Activated CD8-positive, alpha-beta T cell treated with anti-CD3 and anti-CD28 coated beads for 36 hours (primary cell): ENCODE measurements around the gene AP4S1. TPM values are rescaled to one million over a fixed set of nuclear protein-coding genes. Genes with fewer than 3 reads are reported as not detected.

Experiments used
- ATAC-seq: fragments of 200-7000 bp; cut with Tn5 transposase; one replicate; pipeline ENCODE4 v1.10.0; 2021; ENCODE audit warnings: mild to moderate bottlenecking, moderate library complexity
- CTCF ChIA-PET: fragments of 350-600 bp; sonication (Branson Sonifier 250); formaldehyde crosslinking; loops from one replicate; lab custom pipeline; 2021; ENCODE audit warnings: antibody characterized with exemption; lab: Charles Lee
- POLR2A ChIA-PET: fragments of 350-600 bp; sonication (Branson Sonifier 250); formaldehyde crosslinking; loops from one replicate; lab custom pipeline; 2021; ENCODE audit warnings: antibody characterized with exemption; lab: Charles Lee
- DNase-seq: peaks from one replicate; pipeline ENCODE4 v3.0.0-alpha.2; 2020
- H3K27ac Mint-ChIP-seq: one replicate; pipeline ENCODE4 v1.8.0; 2021; ENCODE audit warnings: mild to moderate bottlenecking, mixed read lengths
- H3K27me3 Mint-ChIP-seq: one replicate; pipeline ENCODE4 v1.8.0; 2021; ENCODE audit warnings: mixed read lengths
- H3K36me3 Mint-ChIP-seq: one replicate; pipeline ENCODE4 v1.8.0; 2021; ENCODE audit warnings: low read depth, mixed read lengths
- H3K4me1 Mint-ChIP-seq: one replicate; pipeline ENCODE4 v1.8.0; 2021; ENCODE audit warnings: low read depth, mixed read lengths
- H3K4me3 Mint-ChIP-seq: one replicate; pipeline ENCODE4 v1.8.0; 2021; ENCODE audit warnings: mild to moderate bottlenecking, moderate library complexity, mixed read lengths
- H3K9me3 Mint-ChIP-seq: one replicate; pipeline ENCODE4 v1.8.0; 2021; ENCODE audit warnings: mixed read lengths
- intact Hi-C: fragments of 100-400 bp; cut with micrococcal nuclease; formaldehyde crosslinking; loops from one replicate; pipeline ENCODE4 v1.10.0; 2022
- total RNA-seq, 2 experiments: library from RNA; stranded (reverse); gene quantifications; one replicate each; pipeline ENCODE4 v1.2.3, GENCODE V29; 2021
- TF ChIP-seq, protein P1 (sequence below): fragments of 200-600 bp; IDR thresholded peaks from one replicate; pipeline ENCODE4 v1.8.0; 2022; ENCODE audit warnings: antibody characterized with exemption, mild to moderate bottlenecking

The AP4S1 gene
- total RNA-seq, 2 experiments from 2014 or later: 3.6 to 4.0 TPM

DNA sequence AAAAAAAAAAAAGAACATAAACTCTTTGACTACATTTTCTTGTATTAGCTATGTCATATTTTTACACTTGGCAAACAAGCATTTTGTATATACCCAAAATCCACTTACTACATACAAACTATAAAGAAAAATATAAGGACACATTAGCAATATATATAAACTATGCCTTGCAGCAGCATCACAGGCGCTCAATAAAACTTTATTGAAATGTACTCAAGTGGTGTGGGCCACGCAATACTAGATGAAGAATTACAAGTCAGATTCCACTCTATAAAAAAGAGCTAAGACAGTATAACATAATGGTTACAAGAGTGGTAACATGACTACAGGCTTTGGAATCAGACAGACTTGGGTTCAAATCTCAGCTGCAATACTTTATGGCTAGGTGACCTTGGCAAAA, 3.1 kb upstream of the AP4S1 start:
- CTCF ChIA-PET: no interaction called here
- H3K4me1 Mint-ChIP-seq: peaks cover 38% of the 10 kb centered on the region

DNA sequence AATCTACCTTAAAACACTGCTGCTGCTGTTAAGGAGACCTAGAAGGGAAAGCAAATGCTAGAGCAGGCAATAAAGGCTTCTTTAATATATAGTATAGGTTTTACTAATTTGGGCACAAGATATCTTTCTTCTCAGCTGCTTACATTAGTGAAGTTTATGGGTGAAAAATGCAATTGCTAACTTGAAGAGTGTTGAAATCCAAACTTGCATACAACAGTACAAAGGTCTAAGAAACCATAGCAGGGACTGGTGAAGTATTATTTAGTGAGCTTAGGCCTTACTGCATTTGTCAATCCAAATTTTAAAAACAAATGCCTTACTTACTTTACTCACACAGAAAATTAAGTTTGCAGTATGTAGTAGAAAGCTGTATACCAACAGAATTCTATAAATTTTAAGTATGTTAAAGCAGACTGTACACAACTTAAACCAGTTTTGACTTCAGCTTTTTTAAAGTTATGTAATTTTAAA, 1.4 kb upstream of the AP4S1 start:
- DNase-seq (no peak), ATAC-seq (no peak)
- peaks cover 2% of the 10 kb centered on the region for H3K9me3 Mint-ChIP-seq
- peaks cover 43% of the 10 kb centered on the region for H3K4me1 Mint-ChIP-seq
- no peaks in the 10 kb centered on the region for H3K27me3 Mint-ChIP-seq
- intact Hi-C loops: no loop called here
- no peak overlapping the region for H3K27ac Mint-ChIP-seq
- H3K36me3 Mint-ChIP-seq: peaks cover 17% of the 10 kb centered on the region
- peak overlapping the region; percentile 80 for H3K4me3 Mint-ChIP-seq
- TF ChIP-seq, protein P1, sequence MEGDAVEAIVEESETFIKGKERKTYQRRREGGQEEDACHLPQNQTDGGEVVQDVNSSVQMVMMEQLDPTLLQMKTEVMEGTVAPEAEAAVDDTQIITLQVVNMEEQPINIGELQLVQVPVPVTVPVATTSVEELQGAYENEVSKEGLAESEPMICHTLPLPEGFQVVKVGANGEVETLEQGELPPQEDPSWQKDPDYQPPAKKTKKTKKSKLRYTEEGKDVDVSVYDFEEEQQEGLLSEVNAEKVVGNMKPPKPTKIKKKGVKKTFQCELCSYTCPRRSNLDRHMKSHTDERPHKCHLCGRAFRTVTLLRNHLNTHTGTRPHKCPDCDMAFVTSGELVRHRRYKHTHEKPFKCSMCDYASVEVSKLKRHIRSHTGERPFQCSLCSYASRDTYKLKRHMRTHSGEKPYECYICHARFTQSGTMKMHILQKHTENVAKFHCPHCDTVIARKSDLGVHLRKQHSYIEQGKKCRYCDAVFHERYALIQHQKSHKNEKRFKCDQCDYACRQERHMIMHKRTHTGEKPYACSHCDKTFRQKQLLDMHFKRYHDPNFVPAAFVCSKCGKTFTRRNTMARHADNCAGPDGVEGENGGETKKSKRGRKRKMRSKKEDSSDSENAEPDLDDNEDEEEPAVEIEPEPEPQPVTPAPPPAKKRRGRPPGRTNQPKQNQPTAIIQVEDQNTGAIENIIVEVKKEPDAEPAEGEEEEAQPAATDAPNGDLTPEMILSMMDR: no peak
- CTCF ChIA-PET: interaction anchor here (1.0 kb wide), 2 partner anchors 8 to 44 kb away, joined by 3 to 4 read pairs; no protein-coding TSS in a partner anchor
- POLR2A ChIA-PET: interaction anchor here (0.8 to 1.3 kb wide), 3 partner anchors 19 to 184 kb away, joined by 3 read pairs; partner anchors contain the start of gene HECTD1

More for the DNA sequence above, 3.1 kb upstream of the AP4S1 start:
- no peak overlapping the region for H3K4me3 Mint-ChIP-seq
- no peaks in the 10 kb centered on the region for H3K27me3 Mint-ChIP-seq
- POLR2A ChIA-PET: interaction anchor here (1.0 to 1.6 kb wide), 4 partner anchors 9 to 400 kb away, joined by 3 to 4 read pairs (median 3); partner anchors contain the start of gene SCFD1
- TF ChIP-seq, protein P1: no peak
- ATAC-seq (no peak), DNase-seq (no peak)
- intact Hi-C loops: no loop called here
- H3K36me3 Mint-ChIP-seq: peaks cover 22% of the 10 kb centered on the region
- no peak overlapping the region for H3K27ac Mint-ChIP-seq
- peaks cover 2% of the 10 kb centered on the region for H3K9me3 Mint-ChIP-seq

DNA sequence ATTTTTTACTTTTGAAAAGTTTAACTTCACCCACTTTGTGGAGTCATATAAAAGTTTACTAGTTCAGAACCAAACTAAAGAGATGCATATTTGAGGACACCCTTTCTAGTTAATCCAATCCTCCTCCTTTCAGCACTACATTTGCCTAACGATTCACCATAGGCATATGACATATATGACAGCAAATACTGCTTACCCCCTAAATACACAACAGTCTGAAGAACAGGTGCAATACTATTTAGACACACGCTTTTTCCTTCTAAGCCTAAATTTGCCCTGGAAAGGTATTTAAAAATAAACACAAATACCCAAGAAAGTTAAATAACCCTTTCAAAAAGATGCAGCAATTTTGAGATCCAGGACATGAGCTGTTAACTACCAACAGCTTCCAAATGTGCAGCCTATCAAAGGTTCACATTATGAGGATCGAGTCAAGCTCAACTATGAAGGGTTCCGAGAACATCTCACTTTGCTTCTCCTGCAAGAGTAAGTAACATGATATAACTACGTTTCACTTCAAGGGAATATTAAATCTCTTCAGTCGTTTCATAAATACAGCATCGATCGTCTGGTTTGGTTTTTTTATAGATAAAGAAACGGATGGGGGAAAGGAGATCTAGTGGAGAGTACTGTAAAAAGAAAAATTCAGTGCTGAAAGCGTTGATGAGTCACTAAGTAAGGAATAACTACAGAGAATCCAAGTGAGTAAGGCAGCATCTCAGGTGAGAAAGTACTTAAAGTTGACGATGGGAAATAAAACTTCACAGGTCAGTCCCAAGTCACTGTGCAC, 677 bp upstream of the AP4S1 start:
- H3K27me3 Mint-ChIP-seq: no peaks in the 10 kb centered on the region
- ATAC-seq (no peak), DNase-seq (no peak)
- peaks cover 49% of the 10 kb centered on the region for H3K4me1 Mint-ChIP-seq
- H3K36me3 Mint-ChIP-seq: peaks cover 17% of the 10 kb centered on the region
- intact Hi-C loops: no loop called here
- peak overlapping the region; percentile 83 for H3K27ac Mint-ChIP-seq
- TF ChIP-seq, protein P1: no peak
- ChIA-PET POLR2A (interaction anchor here (0.8 to 1.5 kb wide), 4 partner anchors 19 to 183 kb away, joined by 3 to 7 read pairs (median 3); partner anchors contain the start of gene HECTD1), CTCF (interaction anchor here (1.0 kb wide), 2 partner anchors 9 to 44 kb away, joined by 3 to 4 read pairs; no protein-coding TSS in a partner anchor)
- peaks cover 2% of the 10 kb centered on the region for H3K9me3 Mint-ChIP-seq
- H3K4me3 Mint-ChIP-seq: peak overlapping the region; percentile 80

- no peak for DNase-seq
- Mint-ChIP-seq H3K4me3 (peak within 1 kb of the TSS; percentile 80), H3K4me1 (peaks cover 49% of the 10 kb centered on the region), H3K9me3 (no peaks in the 10 kb centered on the region), H3K27me3 (no peaks in the 10 kb centered on the region), H3K36me3 (peaks cover 14% of the 10 kb centered on the region), H3K27ac (peak within 1 kb of the TSS; percentile 97)
- CTCF ChIA-PET: interaction anchor here (1.7 to 1.9 kb wide), 2 partner anchors 46 to 56 kb away, joined by 4 to 5 read pairs; no protein-coding TSS in a partner anchor
- intact Hi-C loops: no loop called here
- ATAC-seq: no peak
- POLR2A ChIA-PET: interaction anchor here (0.8 to 2.2 kb wide), 6 partner anchors 13 to 404 kb away, joined by 3 to 16 read pairs (median 4); partner anchors contain the start of genes HECTD1 and SCFD1
- TF ChIP-seq, protein P1: no peak
Measured at GRCh38 chr14:31026077-31026449, 614 bp downstream of the AP4S1 start, which contains the start of gene STRN3. STRN3 (minus strand) TSS chr14:31026379; CDS start chr14:31026185, 194 bp downstream.
